ENCODE measurements around the gene ASTL.

ASTL gene

GRCh38 chr2:96151595-96152303, 13.4 kb upstream of the ASTL start:
- no peak for DNase-seq (ENCODE audit: low read depth)
- TF ChIP-seq CTCF (IDR thresholded peaks at IDR 0.05; ENCODE audit: control insufficient read depth, insufficient read depth, low read depth, low read length, missing control alignments) = no peak
- H3K4me3 ChIP-seq (ENCODE audit: control insufficient read depth, low read depth, low read length) = no peak overlapping the region

- H3K4me3 ChIP-seq (ENCODE audit: control insufficient read depth, low read depth, low read length) = no peak overlapping the region
- DNase-seq (ENCODE audit: low read depth) = no peak
- TF ChIP-seq CTCF (IDR thresholded peaks at IDR 0.05; ENCODE audit: control insufficient read depth, insufficient read depth, low read depth, low read length, missing control alignments) = no peak
Measured at GRCh38 chr2:96150791-96151594, 12.7 kb upstream of the ASTL start.

GRCh38 chr2:96150007-96150640, 11.8 kb upstream of the ASTL start:
- DNase-seq (ENCODE audit: low read depth) = no peak
- no peak overlapping the region for H3K4me3 ChIP-seq (ENCODE audit: control insufficient read depth, low read depth, low read length)
- no peak for TF ChIP-seq CTCF (IDR thresholded peaks at IDR 0.05; ENCODE audit: control insufficient read depth, insufficient read depth, low read depth, low read length, missing control alignments)

- no peak overlapping the region for H3K4me3 ChIP-seq (ENCODE audit: control insufficient read depth, low read depth, low read length)
- no peak for TF ChIP-seq CTCF (IDR thresholded peaks at IDR 0.05; ENCODE audit: control insufficient read depth, insufficient read depth, low read depth, low read length, missing control alignments)
- DNase-seq (ENCODE audit: low read depth) = no peak
Measured at GRCh38 chr2:96148410-96149217, 10.3 kb upstream of the ASTL start.

GRCh38 chr2:96147593-96148201, 9.4 kb upstream of the ASTL start:
- TF ChIP-seq CTCF (IDR thresholded peaks at IDR 0.05; ENCODE audit: control insufficient read depth, insufficient read depth, low read depth, low read length, missing control alignments) = no peak
- H3K4me3 ChIP-seq (ENCODE audit: control insufficient read depth, low read depth, low read length) = no peak overlapping the region
- DNase-seq (ENCODE audit: low read depth) = no peak

Measured in AG09309 (cell line).